Rectal smooth muscle tissue (tissue), 1 donor: ENCODE data around the gene COX8A.
"Not testable (repeated sequence)": the region's sequence is repeated elsewhere in the genome, so short reads cannot be mapped to it uniquely, and the experiment has no call there.

Experiments
- H3K27ac ChIP-seq: one replicate; pipeline ENCODE4 v1.7.0; 2013; ENCODE audit warnings: low read depth, low read length, inconsistent platforms
- H3K27me3 ChIP-seq: one replicate; pipeline ENCODE4 v1.7.0; 2013; ENCODE audit warnings: low read length; ENCODE audit not compliant: control insufficient read depth, insufficient read depth
- H3K36me3 ChIP-seq: one replicate; pipeline ENCODE4 v1.7.0; 2013; ENCODE audit warnings: low read length; ENCODE audit not compliant: control insufficient read depth, insufficient read depth
- H3K4me1 ChIP-seq: one replicate; pipeline ENCODE4 v1.7.0; 2013; ENCODE audit warnings: low read length; ENCODE audit not compliant: control insufficient read depth, insufficient read depth
- H3K4me3 ChIP-seq: one replicate; pipeline ENCODE4 v1.7.0; 2013; ENCODE audit warnings: low read length
- H3K9ac ChIP-seq: one replicate; pipeline ENCODE4 v1.7.0; 2013; ENCODE audit warnings: low read length

The COX8A gene

DNA sequence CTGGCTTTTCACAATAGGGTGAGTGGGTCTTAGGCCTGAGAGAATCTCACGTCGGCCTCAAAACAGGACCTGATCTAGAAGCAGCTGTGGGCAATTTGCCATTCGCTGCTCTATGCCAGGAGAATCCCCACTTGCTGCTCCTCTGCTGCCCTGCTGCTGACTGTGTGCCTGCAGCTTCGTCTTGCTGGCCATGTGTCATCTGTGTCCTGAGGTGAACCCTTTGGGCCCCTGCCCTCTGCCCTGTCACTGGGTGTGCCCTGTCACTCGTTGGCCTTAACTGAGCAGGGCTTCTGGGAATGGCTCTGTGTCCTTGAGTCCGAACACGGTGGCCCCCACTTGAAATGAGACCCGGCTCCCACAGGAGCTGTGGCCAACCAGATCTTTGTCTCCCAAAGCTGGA is 29.4 kb upstream of the COX8A start:
- peak overlapping the region; percentile 30 for H3K4me3 ChIP-seq
- peaks cover 7% of the 10 kb centered on the region for H3K36me3 ChIP-seq
- peak overlapping the region; percentile 83 for H3K27ac ChIP-seq
- H3K27me3 ChIP-seq, result no peaks in the 10 kb centered on the region
- H3K4me1 ChIP-seq, result peaks cover 14% of the 10 kb centered on the region
- H3K9ac ChIP-seq, result no peak overlapping the region

DNA sequence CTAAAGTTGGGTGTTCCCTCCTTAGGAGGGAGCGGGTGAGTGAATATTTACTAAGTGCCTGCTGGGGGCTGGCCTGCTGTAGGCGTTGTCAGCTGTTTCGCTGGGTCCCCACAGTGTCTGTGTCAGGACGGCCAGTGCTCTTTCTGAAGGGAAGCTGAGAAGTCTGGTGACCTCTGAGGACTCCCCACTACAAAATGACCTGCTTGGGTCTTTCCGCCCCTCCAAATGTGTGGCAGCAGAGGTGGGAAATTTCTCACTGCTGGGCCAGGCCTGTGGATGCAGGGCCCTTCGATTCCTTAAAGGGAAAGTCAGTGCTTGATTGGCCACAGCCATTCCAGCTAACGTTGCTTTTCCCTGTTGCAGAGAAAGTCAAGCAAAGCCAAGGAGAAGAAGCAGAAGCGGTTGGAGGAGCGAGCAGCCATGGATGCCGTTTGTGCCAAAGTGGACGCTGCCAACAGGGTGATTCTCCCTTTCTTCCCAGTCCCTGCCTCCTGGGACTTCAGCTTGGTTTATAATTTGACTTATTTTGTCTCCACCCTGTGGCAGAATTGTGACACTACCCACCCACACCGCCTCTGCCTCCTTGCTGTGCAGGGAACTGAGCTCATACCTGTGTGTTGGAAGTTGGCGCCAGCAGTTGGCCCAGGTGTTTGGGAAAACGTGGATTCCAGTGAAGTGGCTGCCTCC is 28.8 kb upstream of the COX8A start:
- H3K27ac ChIP-seq, result peak overlapping the region; percentile 83
- no peak overlapping the region for H3K9ac ChIP-seq
- peaks cover 14% of the 10 kb centered on the region for H3K4me1 ChIP-seq
- peaks cover 7% of the 10 kb centered on the region for H3K36me3 ChIP-seq
- no peaks in the 10 kb centered on the region for H3K27me3 ChIP-seq
- H3K4me3 ChIP-seq, result peak overlapping the region; percentile 36

DNA sequence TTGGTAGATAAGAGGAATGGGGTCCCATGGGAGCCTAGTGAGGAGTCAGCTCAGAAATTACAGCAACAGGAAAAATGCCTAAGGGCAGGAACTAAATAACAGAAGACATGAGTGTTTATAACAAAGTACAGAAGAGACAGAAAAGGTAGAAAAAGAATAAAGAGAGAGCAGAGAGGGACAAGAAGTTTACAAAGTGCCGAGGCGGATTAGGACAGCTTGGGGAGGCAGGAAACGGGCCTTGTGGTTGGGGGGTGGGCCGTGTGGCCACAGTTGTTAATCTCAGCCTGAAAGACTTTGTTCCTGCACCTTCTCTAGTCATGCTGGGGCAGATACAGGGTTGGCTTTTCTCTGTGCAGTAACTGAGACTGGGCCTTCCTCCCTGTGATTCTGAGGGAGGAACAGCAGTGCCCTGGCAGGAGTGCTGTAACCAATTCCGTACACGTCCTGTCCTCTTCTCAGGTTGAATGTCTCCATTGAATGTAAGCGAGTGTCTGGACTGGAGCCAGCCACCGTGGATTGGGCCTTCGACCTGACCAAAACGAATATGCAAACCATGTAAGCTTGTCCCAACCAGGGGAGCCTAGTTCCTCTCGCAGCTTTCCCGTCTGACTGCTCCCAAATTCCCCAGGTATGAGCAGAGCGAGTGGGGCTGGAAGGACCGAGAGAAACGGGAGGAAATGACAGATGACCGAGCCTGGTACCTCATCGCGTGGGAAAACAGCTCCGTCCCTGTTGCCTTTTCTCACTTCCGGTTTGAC is 22.5 kb upstream of the COX8A start:
- no peak overlapping the region for H3K4me3 ChIP-seq

DNA sequence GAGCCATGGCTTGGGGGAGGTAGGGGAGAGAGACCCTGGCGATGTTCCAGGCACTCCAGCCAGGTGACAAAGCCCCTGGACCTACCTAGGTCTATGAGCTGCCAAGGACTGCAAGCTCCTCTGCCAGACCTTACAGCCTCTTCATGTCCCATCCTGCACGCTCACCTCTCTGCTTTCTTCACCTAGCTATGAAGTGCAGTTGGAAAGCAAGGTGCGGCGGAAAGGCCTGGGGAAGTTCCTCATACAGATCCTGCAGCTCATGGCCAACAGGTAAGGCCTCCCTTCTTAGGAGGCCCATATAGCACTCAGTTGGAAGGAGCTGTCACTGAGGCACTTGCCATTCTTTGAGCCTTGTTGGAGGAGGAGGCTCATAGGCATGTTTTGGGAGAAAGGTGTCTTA is 21.9 kb upstream of the COX8A start:
- H3K27ac ChIP-seq, result no peak overlapping the region
- H3K4me1 ChIP-seq, result no peaks in the 10 kb centered on the region
- peaks cover 17% of the 10 kb centered on the region for H3K36me3 ChIP-seq
- no peak overlapping the region for H3K4me3 ChIP-seq
- H3K27me3 ChIP-seq, result no peaks in the 10 kb centered on the region
- H3K9ac ChIP-seq, result no peak overlapping the region

More for the DNA sequence above, 22.5 kb upstream of the COX8A start:
- Histone ChIP-seq H3K36me3 (peaks cover 20% of the 10 kb centered on the region), H3K4me1 (no peaks in the 10 kb centered on the region), H3K9ac (no peak overlapping the region), H3K27me3 (no peaks in the 10 kb centered on the region), H3K27ac (no peak overlapping the region)

DNA sequence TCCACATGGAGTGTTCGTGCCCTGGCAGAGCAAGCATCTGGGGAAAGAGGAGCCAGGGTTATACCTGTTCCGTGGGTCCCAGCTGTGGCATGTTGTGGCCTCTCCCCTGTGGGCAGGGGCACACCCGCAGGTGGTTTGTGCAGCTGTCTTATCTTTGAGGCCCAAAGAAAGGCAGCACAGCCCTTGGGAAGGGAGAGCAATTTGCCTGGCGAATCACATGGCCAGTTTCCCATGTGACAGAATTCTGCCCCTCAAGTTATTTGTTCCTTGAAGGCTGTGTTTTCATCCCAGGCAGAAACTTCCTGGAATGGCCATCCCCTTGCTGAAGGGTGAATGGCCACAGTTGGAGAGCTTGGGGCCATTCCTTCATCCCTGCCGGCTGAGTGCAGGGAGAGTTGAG is 16.4 kb upstream of the COX8A start:
- no peak overlapping the region for H3K4me3 ChIP-seq
- peaks cover 17% of the 10 kb centered on the region for H3K36me3 ChIP-seq
- H3K9ac ChIP-seq, result no peak overlapping the region
- no peak overlapping the region for H3K27ac ChIP-seq
- H3K4me1 ChIP-seq, result no peaks in the 10 kb centered on the region
- peaks cover 3% of the 10 kb centered on the region for H3K27me3 ChIP-seq

DNA sequence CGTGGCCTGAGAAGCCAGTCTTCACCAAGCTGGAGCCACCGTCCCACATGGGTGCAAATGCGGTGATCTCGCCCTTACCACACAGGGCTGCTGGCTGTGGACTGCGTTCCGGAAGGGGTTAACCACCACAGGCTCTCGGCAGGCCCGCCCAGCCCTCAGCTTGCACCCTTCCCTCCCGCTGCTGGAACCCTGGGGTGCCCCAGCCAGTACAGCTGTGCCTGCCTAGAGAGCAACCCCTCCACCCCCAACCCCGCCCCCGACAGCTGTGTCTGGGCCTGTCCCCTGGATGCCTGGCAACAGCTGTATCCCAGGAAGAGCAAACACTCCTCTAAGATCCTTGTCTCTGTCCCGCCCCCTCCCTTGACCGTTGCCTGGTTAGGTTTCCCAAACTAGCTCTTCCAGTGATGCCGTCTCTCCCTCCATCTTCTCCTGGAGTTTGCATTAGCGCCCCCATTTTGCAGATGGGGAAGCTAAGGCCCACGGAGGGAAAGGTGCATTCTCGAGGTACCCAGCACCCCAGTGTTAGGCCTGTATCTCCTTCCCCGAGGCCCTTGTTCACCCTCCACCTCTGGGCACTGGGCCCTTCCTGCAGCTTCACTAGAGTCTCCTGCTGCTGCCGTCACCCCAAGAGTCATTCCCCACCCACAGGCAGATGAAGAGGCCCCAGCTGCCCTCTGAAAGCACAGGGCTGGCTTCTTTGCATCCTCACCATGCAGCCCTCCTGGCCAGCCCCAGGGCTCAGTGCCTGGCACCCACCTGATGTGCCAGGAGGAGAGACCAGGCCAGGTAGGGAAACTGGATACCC is 12.6 kb upstream of the COX8A start:
- Histone ChIP-seq H3K4me1 (no peaks in the 10 kb centered on the region), H3K9ac (no peak overlapping the region), H3K27me3 (peaks cover 3% of the 10 kb centered on the region), H3K4me3 (no peak overlapping the region), H3K27ac (no peak overlapping the region), H3K36me3 (no peaks in the 10 kb centered on the region)

DNA sequence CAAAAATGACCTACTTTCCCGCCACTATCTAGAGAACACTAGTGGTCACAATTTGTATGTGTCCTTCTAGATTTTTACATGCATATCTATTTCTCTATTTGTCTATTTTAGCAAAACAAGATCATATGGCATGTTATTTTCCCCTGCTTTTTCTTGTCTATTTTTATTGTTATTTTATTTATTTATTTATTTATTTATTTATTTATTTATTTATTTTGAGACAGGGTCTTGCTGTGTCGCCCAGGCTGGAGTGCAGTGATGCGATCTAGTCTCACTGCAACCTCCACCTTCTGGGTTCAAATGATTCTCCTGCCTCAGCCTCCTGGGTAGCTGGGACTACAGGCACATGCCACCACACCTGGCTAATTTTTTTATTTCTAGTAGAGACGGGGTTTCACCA is 10.5 kb upstream of the COX8A start:
- not testable (repeated sequence) for H3K9ac ChIP-seq, H3K27me3 ChIP-seq, H3K27ac ChIP-seq, H3K4me3 ChIP-seq, H3K4me1 ChIP-seq, H3K36me3 ChIP-seq

DNA sequence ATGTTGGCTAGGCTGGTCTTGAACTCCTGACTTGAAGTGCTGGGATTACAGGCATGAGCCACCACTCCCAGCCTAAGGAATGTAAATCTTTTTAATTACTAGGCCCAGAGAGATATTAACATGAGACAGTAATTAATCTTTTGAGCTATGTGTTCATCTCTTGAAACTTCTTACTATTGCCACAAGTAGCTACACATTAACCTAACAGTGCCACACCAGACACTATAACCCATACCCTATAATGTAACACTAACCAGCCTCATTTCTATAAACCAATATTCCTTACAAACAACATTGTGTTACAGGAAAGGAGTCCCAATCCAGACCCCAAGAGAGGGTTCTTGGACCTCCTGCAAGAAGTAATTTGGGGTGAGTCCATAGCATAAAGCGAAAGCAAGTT is 8.0 kb upstream of the COX8A start:
- H3K27ac ChIP-seq, result no peak overlapping the region
- H3K9ac ChIP-seq, result no peak overlapping the region
- no peaks in the 10 kb centered on the region for H3K4me1 ChIP-seq
- no peaks in the 10 kb centered on the region for H3K36me3 ChIP-seq
- peaks cover under 1% of the 10 kb centered on the region for H3K27me3 ChIP-seq
- H3K4me3 ChIP-seq, result no peak overlapping the region

DNA sequence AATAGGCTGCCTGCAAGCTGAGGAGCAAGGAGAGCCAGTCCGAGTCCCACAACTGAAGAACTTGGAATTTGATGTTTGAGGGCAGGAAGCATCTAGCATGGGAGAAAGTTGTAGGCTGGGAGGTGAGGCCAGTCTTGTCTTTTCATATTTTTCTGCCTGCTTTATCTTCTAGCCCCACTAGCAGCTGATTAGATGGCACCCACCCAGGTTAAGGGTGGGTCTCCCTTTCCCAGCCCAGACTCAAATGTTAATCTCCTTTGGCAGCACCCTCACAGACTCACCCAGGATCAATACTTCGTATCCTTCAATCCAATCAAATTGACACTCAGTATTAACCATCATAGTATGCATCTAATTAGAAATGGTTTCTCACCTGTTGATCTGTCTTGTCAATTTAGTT is 5.0 kb upstream of the COX8A start:
- H3K4me1 ChIP-seq, result no peaks in the 10 kb centered on the region
- H3K9ac ChIP-seq, result no peak overlapping the region
- no peaks in the 10 kb centered on the region for H3K36me3 ChIP-seq
- H3K27me3 ChIP-seq, result no peaks in the 10 kb centered on the region
- no peak overlapping the region for H3K4me3 ChIP-seq
- no peak overlapping the region for H3K27ac ChIP-seq

DNA sequence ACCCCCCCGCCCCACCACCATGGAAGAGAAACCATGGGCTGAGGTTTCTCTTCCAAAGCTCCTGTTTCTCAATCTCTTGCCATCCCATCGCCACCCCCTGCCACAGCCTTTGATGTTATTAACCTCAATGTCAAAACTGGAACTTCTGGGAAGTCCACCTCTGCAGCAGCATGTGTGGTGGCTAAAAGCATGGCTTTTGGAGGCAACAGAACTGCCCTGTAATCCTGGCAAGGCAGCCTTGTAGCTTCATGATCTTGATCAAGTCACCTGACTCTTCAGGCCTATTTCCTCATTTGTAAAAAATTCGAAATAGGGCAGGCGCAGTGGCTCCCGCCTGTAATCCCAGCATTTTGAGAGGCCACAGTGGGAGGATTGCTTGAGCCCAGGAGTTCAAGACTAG is 3.5 kb upstream of the COX8A start:
- peaks cover 4% of the 10 kb centered on the region for H3K4me1 ChIP-seq
- no peaks in the 10 kb centered on the region for H3K36me3 ChIP-seq
- H3K27ac ChIP-seq, result no peak overlapping the region
- H3K9ac ChIP-seq, result no peak overlapping the region
- H3K27me3 ChIP-seq, result no peaks in the 10 kb centered on the region
- no peak overlapping the region for H3K4me3 ChIP-seq

DNA sequence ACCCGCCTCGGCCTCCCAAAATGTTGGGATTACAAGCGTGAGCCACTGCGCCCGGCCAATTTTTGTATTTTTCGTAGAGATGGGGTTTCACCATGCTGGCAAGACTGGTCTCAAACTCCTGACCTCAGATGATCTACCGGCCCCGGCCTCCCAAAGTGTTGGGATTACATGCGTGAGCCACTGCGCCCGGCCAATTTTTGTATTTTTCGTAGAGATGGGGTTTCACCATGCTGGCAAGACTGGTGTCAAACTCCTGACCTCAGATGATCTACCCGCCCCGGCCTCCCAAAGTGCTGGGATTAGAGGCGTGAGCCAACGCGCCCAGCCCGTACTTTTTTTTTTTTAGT is 535 bp upstream of the COX8A start:
- not testable (repeated sequence) for H3K36me3 ChIP-seq, H3K27ac ChIP-seq, H3K4me3 ChIP-seq, H3K27me3 ChIP-seq, H3K9ac ChIP-seq, H3K4me1 ChIP-seq

DNA sequence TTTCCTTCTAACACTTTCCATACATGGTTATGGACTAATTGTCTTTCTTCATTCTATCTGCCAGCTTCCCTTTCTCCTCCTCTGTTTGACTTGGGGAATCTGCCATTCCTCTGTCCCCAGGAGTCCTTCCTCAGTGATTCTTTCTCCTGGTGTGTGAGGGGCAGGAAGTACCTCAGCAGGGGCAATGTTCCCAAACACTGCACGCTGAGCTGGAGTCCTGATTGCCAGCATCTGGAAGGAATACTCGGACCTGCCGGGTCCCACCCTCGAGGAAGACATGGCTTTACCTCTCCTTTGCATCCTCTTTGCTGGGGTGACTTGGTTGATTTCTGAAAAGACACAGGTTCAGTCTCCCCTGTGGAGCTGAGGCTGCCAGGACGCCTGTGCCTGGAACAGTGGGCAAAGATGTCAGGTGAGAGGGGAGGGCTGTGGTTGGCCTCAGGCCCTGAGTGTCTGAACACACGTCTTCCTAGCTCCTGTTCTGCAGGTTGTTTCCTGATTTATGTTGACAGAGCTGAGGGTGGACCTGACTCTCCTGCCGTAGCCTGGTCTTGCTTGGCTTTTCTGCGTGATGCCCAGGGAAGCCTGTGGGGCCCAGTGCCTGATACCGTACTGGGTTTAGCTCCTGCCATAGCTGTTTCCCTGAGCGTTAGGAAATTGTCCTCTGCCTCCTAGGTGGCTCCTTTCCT is 4.3 kb downstream of the COX8A start:
- no peak overlapping the region for H3K27ac ChIP-seq
- H3K27me3 ChIP-seq, result no peaks in the 10 kb centered on the region
- peaks cover 9% of the 10 kb centered on the region for H3K4me1 ChIP-seq
- H3K9ac ChIP-seq, result no peak overlapping the region
- H3K36me3 ChIP-seq, result peaks cover 6% of the 10 kb centered on the region
- H3K4me3 ChIP-seq, result no peak overlapping the region
